HG03571 (cell line): Measurements from ENCODE around the gene TMEM161B.
"Not testable (repeated sequence)": the region's sequence is repeated elsewhere in the genome, so short reads cannot be mapped to it uniquely, and the experiment has no call there.

ENCODE experiments used
- ATAC-seq: cut with Tn5 transposase; IDR thresholded peaks from one replicate; pipeline ENCODE4 v1.9.1; 2021; ENCODE audit not compliant: unreplicated experiment

TMEM161B gene

DNA sequence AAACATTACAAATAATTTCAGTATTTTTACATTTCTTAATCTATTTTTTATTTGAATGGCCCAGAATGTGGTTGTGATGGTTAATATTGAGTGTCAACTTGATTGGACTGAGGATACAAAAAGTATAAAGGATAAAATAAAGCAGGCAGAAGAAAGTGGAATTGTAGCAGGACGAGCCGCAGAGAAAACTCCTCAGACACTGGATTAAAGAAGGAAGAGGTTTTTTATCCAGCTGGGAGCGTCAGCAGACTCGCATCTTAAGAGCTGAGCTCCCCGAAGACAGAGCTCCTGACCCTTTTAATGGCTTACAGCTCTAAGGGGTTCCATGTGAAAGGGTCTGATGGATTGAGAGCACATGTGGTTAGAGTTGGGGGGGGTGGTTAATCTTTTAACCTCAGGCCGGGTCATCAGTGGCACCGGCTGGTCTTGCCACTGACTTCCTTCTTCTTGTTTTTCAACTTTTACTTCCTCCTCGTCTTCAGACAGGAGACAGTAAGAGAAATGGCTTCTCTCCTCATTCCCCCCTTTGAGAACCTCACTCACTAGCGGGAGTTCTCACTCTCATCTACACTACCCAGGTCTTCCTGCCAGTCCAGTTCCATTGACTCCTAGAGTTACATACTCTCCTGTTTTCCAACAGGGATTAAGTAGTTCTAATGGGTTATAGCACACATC is 80.0 kb downstream of the TMEM161B start:
- no peak for ATAC-seq

DNA sequence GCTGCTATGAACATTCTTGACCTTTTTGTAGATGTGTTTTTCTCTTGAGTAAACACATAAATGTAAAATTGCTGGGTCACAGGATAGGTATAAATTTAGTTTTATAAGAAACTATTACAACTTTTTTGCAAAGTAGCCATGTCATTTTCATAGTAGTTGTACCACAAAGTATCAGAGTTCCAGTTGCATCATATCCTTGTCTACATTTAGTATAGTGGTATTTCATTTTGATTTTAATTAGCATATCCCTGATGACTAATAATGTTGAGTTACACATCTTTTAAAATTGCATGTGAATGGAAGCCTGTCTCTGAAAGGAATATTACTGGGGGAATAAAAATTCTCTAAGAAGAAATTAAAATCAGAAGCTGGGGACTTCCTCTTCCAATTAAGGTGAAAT is 85.4 kb downstream of the TMEM161B start:
- ATAC-seq: no peak

DNA sequence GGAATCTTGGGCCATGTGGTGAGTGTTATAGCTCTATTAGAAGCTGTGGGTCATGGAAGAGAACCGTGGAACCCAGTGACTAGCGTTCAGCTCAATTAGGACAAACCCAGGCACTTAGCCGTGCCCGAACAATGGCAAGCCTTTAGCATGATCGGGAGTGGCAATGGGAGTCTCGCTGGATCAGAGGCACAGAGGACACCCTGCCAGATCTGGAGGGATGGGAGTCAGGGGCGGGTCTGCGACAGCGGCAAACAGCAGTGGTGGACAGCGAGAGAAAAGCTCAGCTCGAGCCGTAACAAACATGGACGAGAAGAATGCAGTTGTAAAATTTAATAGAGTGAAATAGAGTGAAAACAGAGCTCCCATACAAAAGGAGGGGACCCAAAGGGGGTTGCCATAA is 91.2 kb downstream of the TMEM161B start:
- not testable (repeated sequence) for ATAC-seq

DNA sequence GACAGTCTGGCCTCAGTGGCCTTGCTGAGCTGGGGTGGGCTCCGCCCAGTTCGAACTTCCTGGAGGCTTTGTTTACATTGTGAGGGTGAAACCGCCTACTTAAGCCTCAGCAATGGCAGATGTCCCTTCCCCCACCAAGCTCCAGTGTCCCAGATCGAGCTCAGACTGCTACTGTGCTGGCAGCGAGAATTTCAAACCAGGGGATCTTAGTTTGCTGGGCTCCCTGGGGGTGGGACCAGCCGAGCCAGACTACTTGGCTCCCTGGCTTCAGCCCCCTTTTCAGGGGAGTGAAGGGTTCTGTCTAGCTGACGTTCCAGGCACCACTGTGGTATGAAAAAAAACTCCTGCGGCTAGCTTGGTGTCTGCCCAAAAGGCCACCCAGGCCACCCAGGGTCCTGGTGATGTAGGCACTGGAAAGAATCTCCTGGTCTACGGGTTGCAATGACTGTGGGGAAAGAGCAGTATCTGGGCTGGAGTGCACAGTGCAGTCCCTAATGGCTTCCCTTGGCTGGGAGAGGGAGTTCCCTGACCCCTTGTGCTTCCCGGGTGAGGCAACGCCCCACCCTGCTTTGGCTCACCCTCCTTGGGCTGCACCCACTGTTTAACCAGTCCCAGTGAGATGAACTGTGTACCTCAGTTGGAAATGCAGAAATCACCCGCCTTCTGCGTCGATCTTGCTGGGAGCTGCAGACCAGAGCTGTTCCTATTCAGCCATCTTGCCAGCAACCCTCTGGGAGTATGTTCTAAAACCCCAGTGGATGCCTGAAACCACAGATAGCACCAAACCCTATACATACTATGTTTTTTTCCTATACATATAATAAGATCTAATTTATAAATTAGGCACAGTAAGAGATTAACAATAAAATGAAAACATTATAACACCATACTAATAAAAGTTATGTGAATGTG is 95.5 kb downstream of the TMEM161B start:
- ATAC-seq: no peak

DNA sequence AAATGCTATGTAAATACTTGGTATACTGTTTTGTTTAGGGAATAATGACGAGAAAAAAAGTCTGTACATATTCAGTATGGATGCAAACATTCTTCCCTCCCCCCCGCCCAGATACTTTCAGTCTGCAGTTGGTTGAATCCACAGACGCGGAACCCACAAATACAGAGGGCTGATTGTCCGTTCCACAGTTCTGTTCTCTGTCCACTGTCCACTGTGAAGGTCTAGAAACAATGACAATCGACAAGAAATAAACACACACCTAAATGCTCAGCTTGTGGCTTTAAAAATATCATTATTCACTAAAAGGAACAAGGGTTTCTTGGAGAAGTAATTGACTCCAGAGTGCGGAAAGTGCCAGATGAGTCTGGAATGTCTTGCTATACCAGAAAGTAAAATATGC is 109.1 kb downstream of the TMEM161B start:
- ATAC-seq: no peak

- no peak for ATAC-seq
Observed at GRCh38 chr5:88158056-88158455, 110.6 kb downstream of the TMEM161B start.

- ATAC-seq: no peak
Observed at GRCh38 chr5:88154891-88155290, 113.8 kb downstream of the TMEM161B start.

- no peak for ATAC-seq
Observed at GRCh38 chr5:88150747-88151146, 117.9 kb downstream of the TMEM161B start.

DNA sequence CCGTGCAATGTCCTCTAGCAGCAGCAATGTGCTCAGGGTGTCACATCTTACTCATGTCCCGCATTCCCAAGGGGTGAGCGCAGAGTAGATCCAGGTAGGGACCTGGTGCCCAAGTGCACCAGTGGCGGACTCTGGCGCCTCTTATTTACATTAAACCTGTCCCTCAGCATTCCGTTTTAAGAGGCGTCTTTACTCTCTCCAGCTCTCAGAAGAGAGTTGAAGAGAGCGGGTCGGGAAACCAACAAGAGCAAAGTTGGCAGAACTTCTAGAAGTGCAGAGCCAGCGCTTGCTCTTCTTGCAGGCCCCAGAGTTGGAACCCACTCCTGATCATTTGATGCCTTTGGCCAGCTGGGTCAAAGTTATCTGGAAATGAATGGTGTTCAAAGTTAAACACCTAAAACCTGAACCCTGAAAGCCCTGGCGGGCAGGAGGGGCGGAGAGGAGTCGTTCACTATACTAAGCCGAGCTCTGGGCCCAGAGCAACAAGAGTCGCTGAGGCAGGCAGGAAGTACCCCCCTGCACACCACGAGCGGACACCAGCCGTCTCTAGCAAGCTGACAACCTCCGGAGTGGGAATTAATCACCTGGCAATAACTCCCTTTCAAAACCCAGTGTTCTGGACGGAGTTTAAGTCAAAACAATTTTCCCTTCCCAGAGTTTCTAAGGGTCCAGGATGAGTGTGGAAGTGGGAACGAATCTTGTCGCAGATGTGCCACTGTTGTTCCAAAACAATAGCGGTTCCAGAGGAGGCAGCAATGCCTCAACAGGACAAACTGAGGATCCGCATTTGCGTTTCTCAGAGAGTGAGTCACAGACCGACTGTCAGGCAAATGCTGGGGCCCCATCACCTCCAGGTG is 122.8 kb downstream of the TMEM161B start:
- no peak for ATAC-seq

DNA sequence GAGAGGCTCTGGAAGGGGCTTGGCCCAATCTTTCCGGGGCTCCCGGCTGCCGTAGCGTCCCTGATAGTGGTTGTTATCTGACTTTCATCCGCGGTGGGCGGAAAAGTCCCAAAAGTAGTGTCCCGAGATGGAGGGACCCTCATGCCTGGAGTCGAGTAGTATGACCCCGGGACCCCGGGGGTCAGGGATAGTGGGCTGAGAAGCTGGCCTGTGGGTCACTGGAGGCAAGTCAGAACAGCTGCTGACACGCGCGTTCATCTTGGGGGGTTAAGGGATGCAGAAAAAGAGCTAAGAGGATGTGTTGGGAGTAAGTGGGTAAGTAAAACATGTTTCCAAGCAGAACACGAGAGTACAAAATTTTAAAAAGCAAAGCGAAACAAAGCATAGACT is 123.4 kb downstream of the TMEM161B start:
- no peak for ATAC-seq
